H1 (cell line): Measurements from ENCODE around the gene ATP6V0A1. TPM values are rescaled to one million over a fixed set of nuclear protein-coding genes. Genes with fewer than 3 reads are reported as not detected.

Experiments
- CTCF ChIA-PET: fragments of 300-600 bp; sonication (Branson Sonifier 250); formaldehyde crosslinking; loops from one replicate; lab custom pipeline; 2021; ENCODE audit not compliant: partially characterized antibody; lab: Charles Lee
- POLR2A ChIA-PET: fragments of 300-600 bp; sonication (Branson Sonifier 250); formaldehyde crosslinking; loops from one replicate; lab custom pipeline; 2021; ENCODE audit warnings: inconsistent platforms; ENCODE audit not compliant: partially characterized antibody; lab: Charles Lee
- DNase-seq, 2 experiments: peaks; one replicate each; pipeline versions ENCODE4 v3.0.0 to v3.0.0-alpha.2; 2010 to 2022; ENCODE audit warnings: low spot score in 2 of 2, low read depth in 1 of 2, mixed read lengths in 1 of 2
- FAIRE-seq: peaks from 2 replicates; lab custom pipeline; 2011; peaks lifted over from hg19 to GRCh38; lab: Jason Lieb, UNC
- H2AFZ ChIP-seq: 2 replicates; pipeline ENCODE4 v1.8.1; 2012; ENCODE audit warnings: low read length, inconsistent platforms
- H2AK5ac ChIP-seq: 2 replicates; pipeline ENCODE4 v1.6.1; 2013; ENCODE audit warnings: low read depth, low read length
- H2BK120ac ChIP-seq: replicated peaks from 2 replicates; pipeline ENCODE3; 2013; ENCODE audit warnings: low read depth, low read length, inconsistent platforms
- H2BK12ac ChIP-seq: 2 replicates; pipeline ENCODE4 v1.6.1; 2013; ENCODE audit warnings: low read depth, low read length
- H2BK15ac ChIP-seq: 2 replicates; pipeline ENCODE4 v1.6.1; 2013; ENCODE audit warnings: low read length
- H2BK20ac ChIP-seq: 2 replicates; pipeline ENCODE4 v1.6.1; 2013; ENCODE audit warnings: low read length
- H2BK5ac ChIP-seq: 2 replicates; pipeline ENCODE4 v1.6.1; 2013; ENCODE audit warnings: low read depth, low read length
- H3K14ac ChIP-seq: 2 replicates; pipeline ENCODE4 v1.6.1; 2013; ENCODE audit warnings: inconsistent platforms; ENCODE audit not compliant: insufficient read length
- H3K18ac ChIP-seq: 2 replicates; pipeline ENCODE4 v1.6.1; 2013; ENCODE audit warnings: low read length; ENCODE audit errors: extremely low read depth
- H3K23ac ChIP-seq: 2 replicates; pipeline ENCODE4 v1.6.1; 2013; ENCODE audit warnings: inconsistent platforms; ENCODE audit not compliant: insufficient read length
- H3K23me2 ChIP-seq: 2 replicates; pipeline ENCODE4 v1.6.1; 2013; ENCODE audit warnings: low read depth, low read length
- H3K27ac ChIP-seq: 2 replicates; pipeline ENCODE4 v1.6.1; 2011; ENCODE audit warnings: low read depth, low read length, inconsistent platforms
- H3K27me3 ChIP-seq, 4 experiments: replicated peaks in 1 of 4; 1 replicate in 1 of 4; 2 replicates in 3 of 4; pipeline versions ENCODE4 v1.6.1 to v1.8.1; 2011 to 2013; ENCODE audit warnings: low read length in 3 of 4, mild to moderate bottlenecking in 3 of 4, inconsistent platforms in 2 of 4, mixed read lengths in 2 of 4, moderate library complexity in 1 of 4; ENCODE audit not compliant: control insufficient read depth in 3 of 4, insufficient read depth in 3 of 4; ENCODE audit errors: extremely low read depth in 1 of 4
- H3K36me3 ChIP-seq, 4 experiments: 2 replicates each; pipeline versions ENCODE4 v1.6.1 to v1.8.1; 2011 to 2013; ENCODE audit warnings: mild to moderate bottlenecking in 4 of 4, low read length in 3 of 4, moderate library complexity in 2 of 4, control low read depth in 1 of 4, inconsistent platforms in 1 of 4; ENCODE audit not compliant: insufficient read depth in 4 of 4, control insufficient read depth in 2 of 4
- H3K4ac ChIP-seq: replicated peaks from 2 replicates; pipeline ENCODE3; 2013; ENCODE audit warnings: low read length, low read depth, mixed read lengths, inconsistent platforms; ENCODE audit not compliant: insufficient read length
- H3K4me1 ChIP-seq, 4 experiments: replicated peaks in 1 of 4; 1 replicate in 1 of 4; 2 replicates in 3 of 4; pipeline versions ENCODE4 v1.6.1 to v1.8.1; 2011 to 2013; ENCODE audit warnings: low read length in 3 of 4, inconsistent platforms in 2 of 4, mixed read lengths in 1 of 4; ENCODE audit not compliant: insufficient read depth in 4 of 4, control insufficient read depth in 3 of 4
- H3K4me2 ChIP-seq, 2 experiments: 2 replicates each; pipeline versions ENCODE4 v1.6.1 to v1.8.1; 2011 to 2013; ENCODE audit warnings: low read depth in 2 of 2, low read length in 2 of 2, control low read depth in 1 of 2, inconsistent platforms in 1 of 2, mild to moderate bottlenecking in 1 of 2; ENCODE audit not compliant: insufficient read depth in 1 of 2
- H3K4me3 ChIP-seq, 4 experiments: fragments of 200-600, 300-600 bp in 1 of 4; sonication (generic), shearing (Covaris generic), sonication (Bioruptor Twin) in 1 of 4; 2 replicates each; pipeline versions ENCODE4 v1.5.1 to v1.8.1; 2011 to 2016; ENCODE audit warnings: low read length in 4 of 4, low read depth in 3 of 4, control low read depth in 2 of 4, inconsistent platforms in 2 of 4, mild to moderate bottlenecking in 2 of 4, mixed read lengths in 1 of 4, moderate library complexity in 1 of 4; ENCODE audit not compliant: insufficient read depth in 2 of 4; ENCODE audit errors: extremely low read depth in 1 of 4
- H3K56ac ChIP-seq: replicated peaks from 2 replicates; pipeline ENCODE3; 2013; ENCODE audit warnings: low read depth, mild to moderate bottlenecking, mixed read lengths, low read length, inconsistent platforms; ENCODE audit not compliant: insufficient read length
- H3K79me1 ChIP-seq: 2 replicates; pipeline ENCODE4 v1.6.1; 2013; ENCODE audit warnings: low read depth, low read length, control low read depth
- H3K79me2 ChIP-seq, 2 experiments: 2 replicates each; pipeline versions ENCODE4 v1.6.1 to v1.8.1; 2012 to 2013; ENCODE audit warnings: low read length in 2 of 2, mild to moderate bottlenecking in 2 of 2, inconsistent platforms in 1 of 2; ENCODE audit not compliant: insufficient read depth in 2 of 2, control insufficient read depth in 1 of 2
- H3K9ac ChIP-seq, 4 experiments: replicated peaks in 1 of 4; 1 replicate in 1 of 4; 2 replicates in 3 of 4; pipeline versions ENCODE4 v1.6.1 to v1.8.1; 2011 to 2013; ENCODE audit warnings: low read depth in 3 of 4, low read length in 3 of 4, control low read depth in 2 of 4, mild to moderate bottlenecking in 2 of 4, moderate library complexity in 2 of 4, inconsistent platforms in 1 of 4; ENCODE audit errors: extremely low read depth in 1 of 4
- H3K9me3 ChIP-seq, 2 experiments: 2 replicates each; pipeline versions ENCODE4 v1.6.1 to v1.8.1; 2012 to 2013; ENCODE audit warnings: mild to moderate bottlenecking in 2 of 2, moderate library complexity in 2 of 2, control low read depth in 1 of 2, inconsistent platforms in 1 of 2, low read depth in 1 of 2, low read length in 1 of 2, mixed read lengths in 1 of 2; ENCODE audit not compliant: insufficient read depth in 2 of 2
- H4K20me1 ChIP-seq, 2 experiments: replicated peaks in 1 of 2; 2 replicates each; pipeline versions ENCODE3 to v1.8.1; 2011 to 2013; ENCODE audit warnings: inconsistent platforms in 2 of 2, low read length in 2 of 2, mild to moderate bottlenecking in 1 of 2; ENCODE audit not compliant: insufficient read depth in 2 of 2, control insufficient read depth in 1 of 2
- H4K5ac ChIP-seq: 2 replicates; pipeline ENCODE4 v1.6.1; 2013; ENCODE audit warnings: low read length, low read depth, mixed read lengths, inconsistent platforms; ENCODE audit not compliant: insufficient read length
- H4K8ac ChIP-seq: 2 replicates; pipeline ENCODE4 v1.8.0; 2013; ENCODE audit warnings: mild to moderate bottlenecking, moderate library complexity, low read length, inconsistent platforms; ENCODE audit not compliant: insufficient read depth; ENCODE audit errors: extremely low read depth
- H4K91ac ChIP-seq: replicated peaks from 2 replicates; pipeline ENCODE3; 2013; ENCODE audit warnings: low read length, mixed read lengths, inconsistent platforms; ENCODE audit not compliant: insufficient read length
- CTBP2 ChIP-seq: IDR thresholded peaks from 2 replicates; pipeline ENCODE4 v1.7.0; 2011; ENCODE audit warnings: borderline replicate concordance, mild to moderate bottlenecking, moderate library complexity, mixed read lengths, low read length; ENCODE audit not compliant: insufficient read depth, insufficient read length
- EGR1 ChIP-seq: IDR thresholded peaks from 2 replicates; pipeline ENCODE4 v1.6.1; 2011; ENCODE audit warnings: low read depth, low read length, borderline replicate concordance
- SP1 ChIP-seq: IDR thresholded peaks from 2 replicates; pipeline ENCODE4 v1.6.1; 2011; ENCODE audit warnings: low read depth, low read length
- SRF ChIP-seq: IDR thresholded peaks from 2 replicates; pipeline ENCODE4 v1.6.1; 2011; ENCODE audit warnings: mild to moderate bottlenecking, low read depth, low read length, moderate library complexity
- SUZ12 ChIP-seq: fragments of 200-600 bp; sonication (generic); IDR thresholded peaks from 2 replicates; pipeline ENCODE4 v1.6.1; 2012; ENCODE audit warnings: mild to moderate bottlenecking, inconsistent platforms, low read length, moderate library complexity, mixed read lengths
- TBP ChIP-seq: IDR thresholded peaks from 2 replicates; pipeline ENCODE4 v1.6.1; 2011; ENCODE audit warnings: low read depth, low read length, improper control_type of control experiment
- WGBS, 2 experiments: shearing (Covaris generic) in 1 of 2; methylation state at CpG; one replicate each; pipeline versions ENCODE4 v1.1.6 to v1.1.7; 2013 to 2015; ENCODE audit warnings: low lambda C conversion rate in 2 of 2, mixed read lengths in 2 of 2, inconsistent platforms in 1 of 2, low coverage in 1 of 2, missing lambda C conversion rate in 1 of 2; ENCODE audit not compliant: insufficient replicate concordance in 2 of 2, insufficient coverage in 1 of 2, insufficient read length in 1 of 2; ENCODE audit errors: extremely low coverage in 1 of 2, missing lambda C conversion rate in 1 of 2; 5-methylcytosine and 5-hydroxymethylcytosine counted together
- polyA plus RNA-seq, 7 experiments: library from polyadenylated mRNA; depleted of rRNA in 3 of 7; stranded (reverse) in 5 of 7; unstranded in 2 of 7; fragments of >200 nt in 5 of 7; fragments of 200-250 nt in 2 of 7; gene quantifications; 1 replicate in 5 of 7; 2 replicates in 1 of 7; 4 replicates in 1 of 7; pipeline versions ENCODE4 v1.2.1 to v1.2.3, GENCODE V29; 2011 to 2013; ENCODE audit warnings: missing spikeins in 2 of 7, mixed read lengths in 2 of 7
- total RNA-seq: library from RNA; stranded (reverse); fragmentation: NEBNext Ultra II Directional; extraction: Animal tissue kit (Norgen Biotek cat#: 25700); gene quantifications from 2 replicates; pipeline ENCODE4 v1.2.1, GENCODE V29; 2021
- TF ChIP-seq, protein P1 (sequence below): IDR thresholded peaks from 2 replicates; pipeline ENCODE4 v1.6.1; 2011; ENCODE audit warnings: low read length, improper control_type of control experiment
- TF ChIP-seq, protein P2 (sequence below): IDR thresholded peaks from 2 replicates; pipeline ENCODE4 v1.6.1; 2012; ENCODE audit warnings: low read length, inconsistent platforms

The ATP6V0A1 gene
- total and polyA plus RNA-seq, 2 of the 8 experiments (the other 6 are each of a cell fraction or from before 2014, with no cell fraction given), result 55.3 to 63.4 TPM

DNA sequence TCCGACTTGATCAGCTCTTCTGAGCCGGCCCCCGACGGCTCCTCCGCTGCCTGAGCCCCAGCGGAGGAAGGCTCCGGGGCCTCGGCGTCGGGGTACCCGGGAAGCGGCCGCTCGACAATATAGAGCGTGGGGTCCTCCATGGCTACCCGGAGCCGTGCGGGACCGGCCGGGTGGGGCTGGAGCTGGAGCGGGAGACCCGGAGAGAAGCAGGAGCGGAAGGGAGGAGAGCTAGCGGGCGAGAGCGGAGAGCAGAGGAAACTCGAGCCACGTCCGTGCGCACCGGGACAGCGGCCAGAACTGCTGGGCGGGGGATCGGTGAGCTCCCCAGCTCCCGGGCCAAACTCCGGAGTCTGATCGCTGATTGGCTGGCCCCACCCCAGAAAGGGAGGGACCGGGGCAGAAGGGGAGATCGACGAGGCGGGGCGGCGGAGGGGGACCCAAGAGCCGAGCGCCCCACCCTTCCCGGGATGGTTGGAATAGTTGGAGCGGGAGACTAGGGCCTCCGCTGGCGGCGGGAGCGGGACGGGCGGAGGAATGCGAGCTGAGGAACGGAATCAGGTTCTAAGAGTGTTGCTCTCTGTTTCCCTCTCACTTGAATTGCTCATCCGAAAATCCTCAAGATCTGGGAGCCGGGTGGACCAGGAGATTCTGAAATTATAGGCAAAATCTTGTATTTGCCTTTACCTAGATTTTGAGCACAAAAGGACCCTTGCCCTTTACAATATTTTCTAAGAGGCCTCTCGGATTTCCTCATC is 35.5 kb upstream of the ATP6V0A1 start, which contains the start of gene CAVIN1:
CAVIN1 (minus strand) TSS at position 299 of the 755 bp plus-strand sequence; CDS start at position 140, 159 bp downstream.
- no peak for FAIRE-seq
- H3K9ac ChIP-seq, result peak within 1 kb of the TSS; percentile 35 to 71 (median 55)
- TF ChIP-seq, protein P1, sequence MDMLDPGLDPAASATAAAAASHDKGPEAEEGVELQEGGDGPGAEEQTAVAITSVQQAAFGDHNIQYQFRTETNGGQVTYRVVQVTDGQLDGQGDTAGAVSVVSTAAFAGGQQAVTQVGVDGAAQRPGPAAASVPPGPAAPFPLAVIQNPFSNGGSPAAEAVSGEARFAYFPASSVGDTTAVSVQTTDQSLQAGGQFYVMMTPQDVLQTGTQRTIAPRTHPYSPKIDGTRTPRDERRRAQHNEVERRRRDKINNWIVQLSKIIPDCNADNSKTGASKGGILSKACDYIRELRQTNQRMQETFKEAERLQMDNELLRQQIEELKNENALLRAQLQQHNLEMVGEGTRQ, result no peak
- TF ChIP-seq SRF, result no peak
- no peak for TF ChIP-seq SUZ12
- TF ChIP-seq, protein P2, sequence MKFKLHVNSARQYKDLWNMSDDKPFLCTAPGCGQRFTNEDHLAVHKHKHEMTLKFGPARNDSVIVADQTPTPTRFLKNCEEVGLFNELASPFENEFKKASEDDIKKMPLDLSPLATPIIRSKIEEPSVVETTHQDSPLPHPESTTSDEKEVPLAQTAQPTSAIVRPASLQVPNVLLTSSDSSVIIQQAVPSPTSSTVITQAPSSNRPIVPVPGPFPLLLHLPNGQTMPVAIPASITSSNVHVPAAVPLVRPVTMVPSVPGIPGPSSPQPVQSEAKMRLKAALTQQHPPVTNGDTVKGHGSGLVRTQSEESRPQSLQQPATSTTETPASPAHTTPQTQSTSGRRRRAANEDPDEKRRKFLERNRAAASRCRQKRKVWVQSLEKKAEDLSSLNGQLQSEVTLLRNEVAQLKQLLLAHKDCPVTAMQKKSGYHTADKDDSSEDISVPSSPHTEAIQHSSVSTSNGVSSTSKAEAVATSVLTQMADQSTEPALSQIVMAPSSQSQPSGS, result no peak
- 0 out of 2 replicates have a peak, but pooled peaks have one; percentile 42 for TF ChIP-seq EGR1
- peak; percentile 86 for TF ChIP-seq SP1
- TF ChIP-seq TBP, result peak; percentile 94
- peak; percentile 83 for TF ChIP-seq CTBP2

More for the DNA sequence above, 35.5 kb upstream of the ATP6V0A1 start, which contains the start of gene CAVIN1:
- peaks cover 0 to 13% (median 10%) of the 10 kb centered on the region in 4 experiments; a peak in 6 of 7 replicates for H3K27me3 ChIP-seq
- peak within 1 kb of the TSS; percentile 73 to 99 (median 86) for H3K4me3 ChIP-seq
- peak; percentile 89 to 94 for DNase-seq
- H3K79me1 ChIP-seq, result peaks cover 9% of the 10 kb centered on the region
- H3K9me3 ChIP-seq, result no peaks in the 10 kb centered on the region
- H2BK15ac ChIP-seq, result peak within 1 kb of the TSS; percentile 99; the same call in 1 of the 2 replicates
- H2BK20ac ChIP-seq, result no peak within 1 kb of the TSS; the same call in 1 of the 2 replicates
- no peaks in the 10 kb centered on the region for H3K36me3 ChIP-seq
- peak within 1 kb of the TSS; percentile 75 for H2BK5ac ChIP-seq
- peak within 1 kb of the TSS; percentile 99 for H3K4me2 ChIP-seq
- H4K5ac ChIP-seq, result peak within 1 kb of the TSS; percentile 50
- ChIA-PET CTCF (interaction anchor here (0.5 to 6.1 kb wide), 13 partner anchors 8 to 347 kb away, joined by 3 to 36 read pairs (median 5); no protein-coding TSS in a partner anchor), POLR2A (interaction anchor here (0.7 to 2.6 kb wide), 21 partner anchors 8 to 301 kb away, joined by 3 to 19 read pairs (median 5); partner anchors contain the start of genes HSPB9, NAGLU, STAT3 and STAT5A)
- H4K91ac ChIP-seq, result peak within 1 kb of the TSS; percentile 81
- peak within 1 kb of the TSS; percentile 91 for H3K4ac ChIP-seq
- H3K56ac ChIP-seq, result no peak within 1 kb of the TSS
- peaks cover 0 to 17% (median 8%) of the 10 kb centered on the region in 4 experiments; a peak in 5 of 7 replicates for H3K4me1 ChIP-seq
- H3K27ac ChIP-seq, result no peak within 1 kb of the TSS
- no peak within 1 kb of the TSS for H2BK120ac ChIP-seq
- peak within 1 kb of the TSS; percentile 87 for H4K8ac ChIP-seq
- peak within 1 kb of the TSS; percentile 65; the same call in 1 of the 2 replicates for H2AK5ac ChIP-seq
- peaks cover 0 to 19% of the 10 kb centered on the region in 2 experiments; a peak in 1 of 4 replicates for H3K79me2 ChIP-seq
- peak within 1 kb of the TSS; percentile 98 for H3K14ac ChIP-seq
- WGBS, 2 experiments, result 3% methylated on average over 34 of the region's 58 CpGs; no CpG with 5 or more reads in 1 of the 2 experiments
- no peak within 1 kb of the TSS for H2AFZ ChIP-seq
- H3K18ac ChIP-seq, result peak within 1 kb of the TSS; percentile 85
- H3K23me2 ChIP-seq, result peaks cover 14% of the 10 kb centered on the region
- H4K20me1 ChIP-seq, result peaks cover 6 to 8% of the 10 kb centered on the region in 2 experiments
- peak within 1 kb of the TSS; percentile 99; the same call in 1 of the 2 replicates for H2BK12ac ChIP-seq
- H3K23ac ChIP-seq, result no peak within 1 kb of the TSS
